SH-SY5Y (cell line): ENCODE measurements around the gene TSFM.

Experiments used
- GATA2 ChIP-seq: IDR thresholded peaks from 2 replicates; pipeline ENCODE4 v1.6.1; 2011; ENCODE audit warnings: mild to moderate bottlenecking, low read depth, low read length
- GATA3 ChIP-seq: IDR thresholded peaks from 2 replicates; pipeline ENCODE4 v1.6.1; 2011; ENCODE audit warnings: low read depth, mild to moderate bottlenecking, low read length, moderate library complexity

DNA sequence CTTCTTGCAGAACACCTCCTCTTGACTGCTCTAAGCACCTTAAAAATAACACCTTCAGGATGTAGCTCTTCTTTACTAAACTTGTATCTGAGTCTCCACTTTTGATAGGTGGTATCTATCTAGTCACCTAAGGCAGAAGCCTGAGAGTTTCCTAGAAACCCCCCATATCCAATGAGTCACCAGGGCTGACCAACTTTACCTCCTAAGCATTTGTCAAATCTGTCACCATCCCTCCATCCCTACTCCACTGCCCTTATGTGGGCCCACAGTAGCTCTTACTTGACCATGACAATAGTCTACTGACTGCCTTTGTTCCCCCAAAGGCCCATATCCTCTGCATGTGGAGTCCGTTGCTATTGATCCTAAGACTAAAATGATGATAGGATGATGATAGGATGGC lies 20.0 kb downstream of the TSFM start:
- TF ChIP-seq GATA2 (no peak), GATA3 (no peak)
